Breast epithelium (tissue), 4 donors: ENCODE data around the gene ESYT1. TPM values are rescaled to one million over a fixed set of nuclear protein-coding genes. Genes with fewer than 3 reads are reported as not detected.

ENCODE experiments used
- DNase-seq, 2 donors: peaks; one replicate each; pipeline ENCODE4 v3.0.0-alpha.2; 2019; ENCODE audit warnings: low spot score in 2 of 2
- H3K27ac ChIP-seq, 2 donors: fragments of 200-600 bp; sonication (generic) in 1 of 2; one replicate each; pipeline ENCODE4 v1.5.1; 2016 to 2019; ENCODE audit warnings: mild to moderate bottlenecking in 1 of 2
- H3K27me3 ChIP-seq, 2 donors: fragments of 200-600 bp; sonication (generic) in 1 of 2; one replicate each; pipeline versions ENCODE4 v1.5.1 to v1.6.0; 2017 to 2019; ENCODE audit warnings: control low read depth in 1 of 2, mild to moderate bottlenecking in 1 of 2
- H3K36me3 ChIP-seq: fragments of 200-600 bp; one replicate; pipeline ENCODE4 v1.5.1; 2019
- H3K4me1 ChIP-seq, 2 donors: fragments of 200-600 bp; sonication (generic); one replicate each; pipeline ENCODE4 v1.5.1; 2016 to 2019; ENCODE audit warnings: control low read depth in 1 of 2
- H3K4me3 ChIP-seq, 3 donors: fragments of 200-600 bp; sonication (generic); 1 replicate in 2 of 3; 2 replicates in 1 of 3; pipeline ENCODE4 v1.5.1; 2016 to 2019; ENCODE audit warnings: mild to moderate bottlenecking in 3 of 3, moderate library complexity in 2 of 3
- H3K9me3 ChIP-seq, 2 donors: fragments of 200-600 bp; sonication (generic) in 1 of 2; one replicate each; pipeline ENCODE4 v1.5.1; 2016 to 2019; ENCODE audit warnings: control low read depth in 1 of 2
- CTCF ChIP-seq, 3 donors: fragments of 450-650 bp; IDR thresholded peaks; one replicate each; pipeline ENCODE4 v1.5.1; 2016 to 2017; ENCODE audit warnings: antibody characterized with exemption in 3 of 3, mild to moderate bottlenecking in 3 of 3, moderate library complexity in 3 of 3
- POLR2A ChIP-seq: fragments of 450-650 bp; IDR thresholded peaks from one replicate; pipeline ENCODE4 v1.6.1; 2016; ENCODE audit warnings: antibody characterized with exemption, mild to moderate bottlenecking, moderate library complexity
- POLR2AphosphoS5 ChIP-seq, 3 donors: sonication (generic); formaldehyde crosslinking; IDR thresholded peaks; one replicate each; pipeline ENCODE4 v1.6.1; 2017; ENCODE audit warnings: antibody characterized with exemption in 3 of 3
- intact Hi-C: fragments of 100-400 bp; cut with DNase I; formaldehyde crosslinking; loops from one replicate; pipeline ENCODE4 v1.15.1; 2023; ENCODE audit warnings: low total_unique reads
- total RNA-seq, 3 donors: library from RNA; depleted of rRNA; stranded (reverse); fragments of >200 nt; gene quantifications; one replicate each; pipeline ENCODE4 v1.1.0, GENCODE V29; 2016

ESYT1 gene
- total RNA-seq, 3 donors from 2014 or later: 132 to 243 (median 146) TPM

- DNase-seq: no peak
- TF ChIP-seq POLR2A (no peak), CTCF (IDR thresholded peaks at IDR 0.05) (no peak), POLR2AphosphoS5 (IDR thresholded peaks at IDR 0.05) (no peak)
- intact Hi-C loops: loop anchor here (5.0 kb wide), 1 partner anchor 59 kb away; the partner anchor contains the start of gene SMARCC2
- peak overlapping the region; percentile 92 to 94 for H3K27ac ChIP-seq
- no peaks in the 10 kb centered on the region for H3K9me3 ChIP-seq
- peaks cover 5% of the 10 kb centered on the region for H3K36me3 ChIP-seq
- H3K4me3 ChIP-seq: peak overlapping the region; percentile 66 to 89 (median 80)
- H3K27me3 ChIP-seq: no peaks in the 10 kb centered on the region
- peaks cover 3 to 14% of the 10 kb centered on the region in 2 donors for H3K4me1 ChIP-seq
Measured at GRCh38 chr12:56128670-56129205, 671 bp downstream of the ESYT1 start.

- Histone ChIP-seq H3K9me3 (no peaks in the 10 kb centered on the region), H3K27ac (peak overlapping the region; percentile 92 to 94), H3K4me1 (peaks cover 3 to 14% of the 10 kb centered on the region in 2 donors), H3K36me3 (peaks cover 5% of the 10 kb centered on the region), H3K27me3 (no peaks in the 10 kb centered on the region), H3K4me3 (peak overlapping the region; percentile 66 to 89 (median 80))
- TF ChIP-seq CTCF (IDR thresholded peaks at IDR 0.05): no peak
- TF ChIP-seq POLR2AphosphoS5 (IDR thresholded peaks at IDR 0.05): peak in 1 of 3 donors; percentile 17
- intact Hi-C loops: loop anchor here (5.0 kb wide), 1 partner anchor 58 kb away; the partner anchor contains the start of gene SMARCC2
- DNase-seq: peak; percentile 62 to 66
Measured at GRCh38 chr12:56129206-56129941, 1.3 kb downstream of the ESYT1 start.

- DNase-seq: no peak
- Histone ChIP-seq H3K27me3 (no peaks in the 10 kb centered on the region), H3K36me3 (peaks cover 5% of the 10 kb centered on the region), H3K4me3 (peak overlapping the region; percentile 66 to 89 (median 80)), H3K27ac (peak overlapping the region; percentile 92 to 94), H3K4me1 (peaks cover 3 to 14% of the 10 kb centered on the region in 2 donors), H3K9me3 (no peaks in the 10 kb centered on the region)
- TF ChIP-seq CTCF (IDR thresholded peaks at IDR 0.05) (no peak), POLR2A (no peak), POLR2AphosphoS5 (IDR thresholded peaks at IDR 0.05) (no peak)
- intact Hi-C loops: loop anchor here (5.0 kb wide), 1 partner anchor 57 kb away; the partner anchor contains the start of gene SMARCC2
Measured at GRCh38 chr12:56129942-56130495, 2.0 kb downstream of the ESYT1 start.

- Histone ChIP-seq H3K4me1 (peaks cover 3 to 14% of the 10 kb centered on the region in 2 donors), H3K27ac (peak overlapping the region in 1 of 2 donors; percentile 94), H3K36me3 (peaks cover 5% of the 10 kb centered on the region), H3K9me3 (no peaks in the 10 kb centered on the region), H3K4me3 (no peak overlapping the region), H3K27me3 (no peaks in the 10 kb centered on the region)
- no peak for TF ChIP-seq POLR2AphosphoS5 (IDR thresholded peaks at IDR 0.05)
- no peak for TF ChIP-seq POLR2A
- no peak for TF ChIP-seq CTCF (IDR thresholded peaks at IDR 0.05)
- intact Hi-C loops: no loop called here
- DNase-seq: no peak
Measured at GRCh38 chr12:56130876-56131275, 2.8 kb downstream of the ESYT1 start.

- DNase-seq: no peak
- TF ChIP-seq POLR2AphosphoS5 (IDR thresholded peaks at IDR 0.05) (no peak), CTCF (IDR thresholded peaks at IDR 0.05) (no peak), POLR2A (no peak)
- H3K36me3 ChIP-seq: peaks cover 5% of the 10 kb centered on the region
- no peaks in the 10 kb centered on the region for H3K4me1 ChIP-seq
- H3K4me3 ChIP-seq: no peak overlapping the region
- no peaks in the 10 kb centered on the region for H3K27me3 ChIP-seq
- no peaks in the 10 kb centered on the region for H3K9me3 ChIP-seq
- no peak overlapping the region for H3K27ac ChIP-seq
- intact Hi-C loops: no loop called here
Measured at GRCh38 chr12:56134897-56135296, 6.8 kb downstream of the ESYT1 start.
